ENCODE data around the gene GYS1. TPM values are rescaled to one million over a fixed set of nuclear protein-coding genes. Genes with fewer than 3 reads are reported as not detected.
A peak's percentile ranks its signal among the peaks of the same experiment; 100 is the strongest.
"Not testable (repeated sequence)": the region's sequence is repeated elsewhere in the genome, so short reads cannot be mapped to it uniquely, and the experiment has no call there.

The GYS1 gene
- total and polyA plus RNA-seq, 8 donors: 42.5 to 56.3 (median 48.7) TPM

GRCh38 chr19:48922548-48923490 is 70.3 kb downstream of the GYS1 start:
- peaks cover 0 to 62% of the 10 kb centered on the region in 2 donors for H3K36me3 ChIP-seq
- H3K27ac ChIP-seq: no peak overlapping the region
- TF ChIP-seq CTCF (IDR thresholded peaks at IDR 0.05): no peak
- DNase-seq: no peak
- H3K4me1 ChIP-seq: peaks cover 0 to 14% of the 10 kb centered on the region in 2 donors
- H3K4me3 ChIP-seq: no peak overlapping the region
- intact Hi-C loops (cut with DNase I): no loop called here
- ATAC-seq: no peak
- no peaks in the 10 kb centered on the region for H3K9me3 ChIP-seq
- H3K27me3 ChIP-seq: no peaks in the 10 kb centered on the region

- Histone ChIP-seq H3K27me3 (no peaks in the 10 kb centered on the region), H3K27ac (no peak overlapping the region), H3K4me3 (no peak overlapping the region), H3K4me1 (peaks cover 0 to 9% of the 10 kb centered on the region in 2 donors), H3K9me3 (no peaks in the 10 kb centered on the region), H3K36me3 (peaks cover 0 to 71% of the 10 kb centered on the region in 2 donors)
- intact Hi-C loops (cut with DNase I): no loop called here
- no peak for TF ChIP-seq CTCF (IDR thresholded peaks at IDR 0.05)
- DNase-seq (no peak), ATAC-seq (no peak)
These were observed 71.2 kb downstream of the GYS1 start for GRCh38 chr19:48921721-48922500.

- no peak overlapping the region for H3K4me3 ChIP-seq
- no peaks in the 10 kb centered on the region for H3K4me1 ChIP-seq
- TF ChIP-seq CTCF (IDR thresholded peaks at IDR 0.05): no peak
- H3K27me3 ChIP-seq: no peaks in the 10 kb centered on the region
- intact Hi-C loops (cut with DNase I): no loop called here
- no peak for ATAC-seq
- H3K27ac ChIP-seq: no peak overlapping the region
- H3K36me3 ChIP-seq: peaks cover 0 to 80% of the 10 kb centered on the region in 2 donors
- no peaks in the 10 kb centered on the region for H3K9me3 ChIP-seq
- DNase-seq: no peak
These were observed 72.2 kb downstream of the GYS1 start for GRCh38 chr19:48920949-48921348.

- H3K36me3 ChIP-seq: peaks cover 0 to 97% of the 10 kb centered on the region in 2 donors
- H3K4me1 ChIP-seq; intact Hi-C loops (cut with DNase I): not testable (repeated sequence)
These were observed 73.8 kb downstream of the GYS1 start for GRCh38 chr19:48919271-48919670.

GRCh38 chr19:48918801-48919247 is 74.3 kb downstream of the GYS1 start:
- DNase-seq (peak in 1 of 4 donors; percentile 16), ATAC-seq (no peak)
- no peak for TF ChIP-seq CTCF (IDR thresholded peaks at IDR 0.05)
- intact Hi-C loops (cut with DNase I): no loop called here
- no peak overlapping the region for H3K27ac ChIP-seq
- no peaks in the 10 kb centered on the region for H3K27me3 ChIP-seq
- no peak overlapping the region for H3K4me3 ChIP-seq
- H3K4me1 ChIP-seq: no peaks in the 10 kb centered on the region
- peaks cover 0 to 99% of the 10 kb centered on the region in 2 donors for H3K36me3 ChIP-seq
- H3K9me3 ChIP-seq: no peaks in the 10 kb centered on the region

More at GRCh38 chr19:48919271-48919670, 73.8 kb downstream of the GYS1 start:
- ATAC-seq, H3K4me3 ChIP-seq, DNase-seq, H3K27me3 ChIP-seq, H3K9me3 ChIP-seq, H3K27ac ChIP-seq: not testable (repeated sequence)

Small RNA genes lying within 50 kb of the gene (microRNA-seq; reads per million reads assigned to microRNA genes)
- gene MIR6798: 0 to 0.14 reads per million in 2 donors

Other genes starting within 250 kb of the GYS1 start
- gene IZUMO1, start 246.4 kb downstream of the GYS1 start, total RNA-seq: 1 to 10 TPM in 1 of 2 donors, under 1 TPM in 1; 0.96 to 1.5 TPM
- gene IZUMO1, start 246.4 kb downstream of the GYS1 start, polyA plus RNA-seq (ENCODE audit: insufficient read length in 6 of 6): 1 to 10 TPM; 1.1 to 3.6 (median 1.8) TPM
- gene FUT1, start 240.7 kb downstream of the GYS1 start, total RNA-seq: 1 to 10 TPM; 6.0 to 8.7 TPM
- 1 to 10 TPM; 5.1 to 8.6 (median 6.5) TPM for gene FUT1, start 240.7 kb downstream of the GYS1 start, polyA plus RNA-seq (ENCODE audit: insufficient read length in 6 of 6)
- not detected for gene FGF21, start 237.8 kb downstream of the GYS1 start, total RNA-seq
- not detected for gene FGF21, start 237.8 kb downstream of the GYS1 start, polyA plus RNA-seq (ENCODE audit: insufficient read length in 6 of 6)
- 10 to 100 TPM; 68.5 to 87.5 TPM for gene BCAT2, start 182.3 kb downstream of the GYS1 start, total RNA-seq
- gene BCAT2, start 182.3 kb downstream of the GYS1 start, polyA plus RNA-seq (ENCODE audit: insufficient read length in 6 of 6): 10 to 100 TPM; 37.0 to 50.1 (median 42.2) TPM
- 10 to 100 TPM; 10.1 to 20.3 TPM for gene HSD17B14, start 156.8 kb downstream of the GYS1 start, total RNA-seq
- gene HSD17B14, start 156.8 kb downstream of the GYS1 start, polyA plus RNA-seq (ENCODE audit: insufficient read length in 6 of 6): 10 to 100 TPM in 1 of 6 donors, 1 to 10 TPM in 5; 6.7 to 10.9 (median 8.6) TPM
- gene PLEKHA4, start 124.7 kb downstream of the GYS1 start, total RNA-seq: 10 to 100 TPM; 21.0 to 37.3 TPM
- gene PLEKHA4, start 124.7 kb downstream of the GYS1 start, polyA plus RNA-seq (ENCODE audit: insufficient read length in 6 of 6): 10 to 100 TPM; 14.4 to 21.1 (median 17.4) TPM
- gene PPP1R15A, start 120.9 kb downstream of the GYS1 start, total RNA-seq: 10 to 100 TPM; 68.4 to 74.8 TPM
- gene PPP1R15A, start 120.9 kb downstream of the GYS1 start, polyA plus RNA-seq (ENCODE audit: insufficient read length in 6 of 6): 100 to 1,000 TPM in 1 of 6 donors, 10 to 100 TPM in 5; 36.3 to 110 (median 58.4) TPM
- 1 to 10 TPM in 1 of 2 donors, under 1 TPM in 1; 0.89 to 1.2 TPM for gene TULP2, start 94.6 kb downstream of the GYS1 start, total RNA-seq
- 1 to 10 TPM in 3 of 6 donors, under 1 TPM in 3; 0.72 to 1.4 (median 1.1) TPM for gene TULP2, start 94.6 kb downstream of the GYS1 start, polyA plus RNA-seq (ENCODE audit: insufficient read length in 6 of 6)
- 100 to 1,000 TPM; 286 to 331 TPM for gene NUCB1, start 93.0 kb downstream of the GYS1 start, total RNA-seq
- 100 to 1,000 TPM; 171 to 210 (median 192) TPM for gene NUCB1, start 93.0 kb downstream of the GYS1 start, polyA plus RNA-seq (ENCODE audit: insufficient read length in 6 of 6)
- gene DHDH, start 59.6 kb downstream of the GYS1 start, total RNA-seq: 1 to 10 TPM; 3.3 to 4.1 TPM
- 1 to 10 TPM in 5 of 6 donors, under 1 TPM in 1; 0.86 to 2.4 (median 1.8) TPM for gene DHDH, start 59.6 kb downstream of the GYS1 start, polyA plus RNA-seq (ENCODE audit: insufficient read length in 6 of 6)
- gene BAX, start 38.4 kb downstream of the GYS1 start, total RNA-seq: 100 to 1,000 TPM; 130 to 141 TPM
- 10 to 100 TPM; 47.7 to 69.7 (median 60.8) TPM for gene BAX, start 38.4 kb downstream of the GYS1 start, polyA plus RNA-seq (ENCODE audit: insufficient read length in 6 of 6)
- 1,000 to 10,000 TPM; 8,739 to 9,329 TPM for gene FTL, start 28.0 kb downstream of the GYS1 start, total RNA-seq
- 1,000 to 10,000 TPM; 1,119 to 1,450 (median 1,279) TPM for gene FTL, start 28.0 kb downstream of the GYS1 start, polyA plus RNA-seq (ENCODE audit: insufficient read length in 6 of 6)
- 10 to 100 TPM; 46.6 to 66.6 TPM for gene RUVBL2, start 578 bp upstream of the GYS1 start, total RNA-seq
- 10 to 100 TPM; 67.9 to 83.7 (median 76.8) TPM for gene RUVBL2, start 578 bp upstream of the GYS1 start, polyA plus RNA-seq (ENCODE audit: insufficient read length in 6 of 6)
- not detected for gene LHB, start 23.8 kb upstream of the GYS1 start, total RNA-seq
- gene LHB, start 23.8 kb upstream of the GYS1 start, polyA plus RNA-seq (ENCODE audit: insufficient read length in 6 of 6): under 1 TPM in 2 of 6 donors, not detected in 4; 0.31 to 0.57 TPM
- gene CGB3, start 31.0 kb upstream of the GYS1 start, total RNA-seq: not detected
- gene CGB3, start 31.0 kb upstream of the GYS1 start, polyA plus RNA-seq (ENCODE audit: insufficient read length in 6 of 6): under 1 TPM in 1 of 6 donors, not detected in 5; 0.81 TPM
- gene CGB2, start 38.6 kb upstream of the GYS1 start, total RNA-seq: not detected
- not detected for gene CGB2, start 38.6 kb upstream of the GYS1 start, polyA plus RNA-seq (ENCODE audit: insufficient read length in 6 of 6)
- gene CGB1, start 43.6 kb upstream of the GYS1 start, total RNA-seq: not detected
- not detected for gene CGB1, start 43.6 kb upstream of the GYS1 start, polyA plus RNA-seq (ENCODE audit: insufficient read length in 6 of 6)
- under 1 TPM in 1 of 2 donors, not detected in 1; 0.50 TPM for gene CGB5, start 50.5 kb upstream of the GYS1 start, total RNA-seq
- not detected for gene CGB5, start 50.5 kb upstream of the GYS1 start, polyA plus RNA-seq (ENCODE audit: insufficient read length in 6 of 6)
- gene CGB8, start 55.8 kb upstream of the GYS1 start, total RNA-seq: not detected
- gene CGB8, start 55.8 kb upstream of the GYS1 start, polyA plus RNA-seq (ENCODE audit: insufficient read length in 6 of 6): under 1 TPM in 1 of 6 donors, not detected in 5; 0.89 TPM
- under 1 TPM; 0.09 to 0.34 TPM for gene CGB7, start 64.4 kb upstream of the GYS1 start, total RNA-seq
- under 1 TPM; 0.11 to 0.69 (median 0.18) TPM for gene CGB7, start 64.4 kb upstream of the GYS1 start, polyA plus RNA-seq (ENCODE audit: insufficient read length in 6 of 6)
- 1 to 10 TPM; 2.1 to 6.2 TPM for gene NTF4, start 71.5 kb upstream of the GYS1 start, total RNA-seq
- gene NTF4, start 71.5 kb upstream of the GYS1 start, polyA plus RNA-seq (ENCODE audit: insufficient read length in 6 of 6): 1 to 10 TPM in 2 of 6 donors, under 1 TPM in 4; 0.63 to 1.6 (median 0.78) TPM
- not detected for gene KCNA7, start 79.4 kb upstream of the GYS1 start, total RNA-seq
- under 1 TPM in 5 of 6 donors, not detected in 1; 0.04 to 0.12 (median 0.06) TPM for gene KCNA7, start 79.4 kb upstream of the GYS1 start, polyA plus RNA-seq (ENCODE audit: insufficient read length in 6 of 6)
- gene SNRNP70, start 92.1 kb upstream of the GYS1 start, total RNA-seq: 100 to 1,000 TPM; 161 to 173 TPM
- gene SNRNP70, start 92.1 kb upstream of the GYS1 start, polyA plus RNA-seq (ENCODE audit: insufficient read length in 6 of 6): 100 to 1,000 TPM; 270 to 371 (median 354) TPM
- gene LIN7B, start 121.1 kb upstream of the GYS1 start, total RNA-seq: 1 to 10 TPM; 6.5 to 6.9 TPM
- 10 to 100 TPM in 2 of 6 donors, 1 to 10 TPM in 4; 7.3 to 12.5 (median 9.2) TPM for gene LIN7B, start 121.1 kb upstream of the GYS1 start, polyA plus RNA-seq (ENCODE audit: insufficient read length in 6 of 6)
- 1 to 10 TPM; 1.7 to 2.1 TPM for gene C19orf73, start 125.8 kb upstream of the GYS1 start, total RNA-seq
- gene C19orf73, start 125.8 kb upstream of the GYS1 start, polyA plus RNA-seq (ENCODE audit: insufficient read length in 6 of 6): under 1 TPM in 4 of 6 donors, not detected in 2; 0.23 to 0.51 (median 0.25) TPM
- 1 to 10 TPM; 6.6 to 7.5 TPM for gene PPFIA3, start 126.2 kb upstream of the GYS1 start, total RNA-seq
- gene PPFIA3, start 126.2 kb upstream of the GYS1 start, polyA plus RNA-seq (ENCODE audit: insufficient read length in 6 of 6): 1 to 10 TPM; 5.9 to 9.9 (median 7.7) TPM
- gene HRC, start 162.1 kb upstream of the GYS1 start, total RNA-seq: 1 to 10 TPM in 1 of 2 donors, under 1 TPM in 1; 0.26 to 1.5 TPM
- gene HRC, start 162.1 kb upstream of the GYS1 start, polyA plus RNA-seq (ENCODE audit: insufficient read length in 6 of 6): 10 to 100 TPM in 4 of 6 donors, 1 to 10 TPM in 2; 8.4 to 16.4 (median 11.1) TPM
- 10 to 100 TPM; 32.5 to 61.7 TPM for gene TRPM4, start 164.5 kb upstream of the GYS1 start, total RNA-seq
- 10 to 100 TPM; 14.3 to 39.7 (median 26.2) TPM for gene TRPM4, start 164.5 kb upstream of the GYS1 start, polyA plus RNA-seq (ENCODE audit: insufficient read length in 6 of 6)